OCI-LY3 (cell line): ENCODE results near the gene TCF3.

Experiments used
- EZH2phosphoT487 ChIP-seq: fragments of 200-600 bp; shearing (Covaris generic); IDR thresholded peaks from 2 replicates; pipeline ENCODE4 v1.6.1; 2018; ENCODE audit warnings: antibody characterized with exemption, mixed run types, low read depth
- TF ChIP-seq, protein P1 (sequence below): fragments of 200-600, 300-600 bp; sonication (generic); IDR thresholded peaks from 2 replicates; pipeline ENCODE4 v1.5.1; 2014; ENCODE audit warnings: antibody characterized with exemption, low read length, low read depth

DNA sequence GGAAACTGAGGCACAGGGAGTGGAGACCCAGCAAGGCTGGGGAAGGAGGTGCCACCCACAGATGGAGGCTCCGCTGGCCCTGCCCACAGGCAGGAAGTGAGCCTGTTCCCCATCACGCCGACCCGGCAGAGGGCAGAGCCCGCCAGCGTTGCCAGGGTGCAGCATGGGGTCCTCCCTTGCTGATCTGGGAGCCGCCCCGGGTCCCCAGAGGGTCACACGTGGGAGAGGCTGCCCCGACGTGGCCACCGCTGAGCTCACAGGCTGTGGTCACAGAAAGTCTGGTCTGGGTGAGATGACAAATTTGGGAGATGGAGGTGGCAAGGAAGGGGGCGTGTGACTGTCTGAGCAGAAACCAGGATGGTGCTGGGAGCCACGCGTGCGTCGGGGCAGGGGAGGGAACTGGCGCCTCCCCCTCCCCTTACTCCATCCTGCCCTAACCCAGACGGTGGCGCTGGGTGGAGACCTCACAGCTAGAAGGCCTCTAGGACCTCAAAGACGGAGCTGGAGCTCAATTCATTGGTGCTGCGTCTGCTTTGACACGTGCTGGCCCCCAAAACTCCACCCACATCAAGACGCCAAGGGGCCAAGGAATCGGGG is 92.0 kb downstream of the TCF3 start:
- TF ChIP-seq, protein P1, sequence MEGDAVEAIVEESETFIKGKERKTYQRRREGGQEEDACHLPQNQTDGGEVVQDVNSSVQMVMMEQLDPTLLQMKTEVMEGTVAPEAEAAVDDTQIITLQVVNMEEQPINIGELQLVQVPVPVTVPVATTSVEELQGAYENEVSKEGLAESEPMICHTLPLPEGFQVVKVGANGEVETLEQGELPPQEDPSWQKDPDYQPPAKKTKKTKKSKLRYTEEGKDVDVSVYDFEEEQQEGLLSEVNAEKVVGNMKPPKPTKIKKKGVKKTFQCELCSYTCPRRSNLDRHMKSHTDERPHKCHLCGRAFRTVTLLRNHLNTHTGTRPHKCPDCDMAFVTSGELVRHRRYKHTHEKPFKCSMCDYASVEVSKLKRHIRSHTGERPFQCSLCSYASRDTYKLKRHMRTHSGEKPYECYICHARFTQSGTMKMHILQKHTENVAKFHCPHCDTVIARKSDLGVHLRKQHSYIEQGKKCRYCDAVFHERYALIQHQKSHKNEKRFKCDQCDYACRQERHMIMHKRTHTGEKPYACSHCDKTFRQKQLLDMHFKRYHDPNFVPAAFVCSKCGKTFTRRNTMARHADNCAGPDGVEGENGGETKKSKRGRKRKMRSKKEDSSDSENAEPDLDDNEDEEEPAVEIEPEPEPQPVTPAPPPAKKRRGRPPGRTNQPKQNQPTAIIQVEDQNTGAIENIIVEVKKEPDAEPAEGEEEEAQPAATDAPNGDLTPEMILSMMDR = no peak
- TF ChIP-seq EZH2phosphoT487 = no peak
